HL-60/S4 (cell line): ENCODE measurements around the gene RNF31.

Experiments used
- in situ Hi-C: fragments of 300-500 bp; cut with MboI; formaldehyde crosslinking; loops from 2 replicates; pipeline ENCODE4 v1.14.3; 2022; ENCODE audit warnings: low sequenced_read_pairs

The RNF31 gene

GRCh38 chr14:24181371-24182077, 34.2 kb downstream of the RNF31 start:
- in situ Hi-C loops = no loop called here

- in situ Hi-C loops = no loop called here
Observed at GRCh38 chr14:24182110-24182882, 35.0 kb downstream of the RNF31 start.

DNA sequence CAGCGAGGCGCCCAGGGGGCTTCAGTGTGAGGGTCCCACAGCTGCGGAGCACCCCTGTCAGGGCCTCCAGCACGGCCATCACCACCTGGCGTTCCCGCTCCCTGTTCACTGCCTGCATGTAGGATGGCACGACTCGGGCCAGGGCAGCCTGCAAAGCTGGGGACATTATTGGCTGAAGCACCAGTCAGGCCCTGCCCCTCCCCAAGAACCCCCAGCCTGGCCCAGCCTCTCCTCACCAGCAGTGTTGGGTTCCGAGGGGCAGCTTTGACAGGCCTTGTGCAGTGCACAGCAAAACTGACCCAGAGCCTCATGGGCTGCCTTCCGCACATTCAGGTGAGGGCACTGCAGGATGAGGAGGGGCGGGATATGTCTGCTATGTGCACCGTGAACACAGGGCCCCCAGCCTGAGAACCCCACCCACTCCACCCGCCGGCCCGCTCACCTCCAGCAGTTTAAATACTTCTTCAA, 35.8 kb downstream of the RNF31 start:
- in situ Hi-C loops = no loop called here

- in situ Hi-C loops = no loop called here
Observed at GRCh38 chr14:24184104-24184970, 37.0 kb downstream of the RNF31 start.

- in situ Hi-C loops = no loop called here
Observed at GRCh38 chr14:24185026-24185425, 37.7 kb downstream of the RNF31 start.

DNA sequence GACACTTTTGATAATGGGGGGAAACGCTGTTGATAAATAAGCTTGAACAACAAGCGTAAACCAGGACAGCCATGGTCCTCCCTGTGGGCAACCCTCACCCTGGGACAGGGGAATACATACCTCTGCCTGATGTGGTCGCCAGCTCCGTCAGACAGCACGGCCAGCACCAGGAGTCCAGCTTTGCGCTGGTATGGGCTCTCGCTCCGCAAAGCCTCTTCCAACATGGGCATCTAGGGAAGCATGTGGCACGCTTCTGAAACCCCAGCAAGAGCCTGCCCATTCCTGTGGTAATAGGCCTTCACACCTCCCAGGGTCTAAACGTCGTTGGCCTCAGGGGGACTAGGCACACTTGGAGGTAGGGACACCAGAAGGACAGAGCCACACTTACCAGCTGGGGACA, 38.4 kb downstream of the RNF31 start:
- in situ Hi-C loops = no loop called here

DNA sequence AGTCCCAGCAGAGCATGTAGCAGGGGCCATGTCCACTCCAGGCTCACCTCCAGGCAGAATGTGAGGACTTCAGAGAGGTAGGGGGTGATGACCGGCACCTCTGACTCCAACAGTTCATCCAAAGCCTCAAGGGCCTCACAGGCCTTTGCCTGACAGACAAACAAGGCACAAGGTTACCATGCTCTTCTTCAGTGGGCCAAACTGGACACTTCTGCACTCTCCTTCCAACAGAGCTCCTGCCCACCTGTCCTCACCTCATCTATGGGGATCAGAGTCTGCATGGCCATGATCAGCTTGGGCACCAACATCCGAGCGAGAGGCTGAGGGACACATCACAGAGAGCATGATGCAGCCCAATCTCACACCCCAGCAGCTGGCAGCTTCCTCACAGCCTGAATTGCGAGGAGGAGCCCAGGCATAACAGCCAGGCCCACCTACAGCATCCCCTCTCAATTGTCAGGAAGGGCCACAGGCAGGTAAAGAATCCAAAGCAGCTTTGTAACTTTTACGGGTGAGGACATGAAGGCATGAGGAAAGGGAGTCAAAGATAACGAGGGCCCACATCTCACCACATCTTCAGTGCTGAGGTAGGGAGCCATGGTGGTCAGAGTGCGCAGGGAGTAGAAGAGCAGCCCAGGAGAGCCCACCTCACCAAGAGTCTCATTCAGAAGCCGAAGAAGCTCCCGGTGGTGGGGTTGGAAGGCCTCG, 39.7 kb downstream of the RNF31 start:
- in situ Hi-C loops = no loop called here

DNA sequence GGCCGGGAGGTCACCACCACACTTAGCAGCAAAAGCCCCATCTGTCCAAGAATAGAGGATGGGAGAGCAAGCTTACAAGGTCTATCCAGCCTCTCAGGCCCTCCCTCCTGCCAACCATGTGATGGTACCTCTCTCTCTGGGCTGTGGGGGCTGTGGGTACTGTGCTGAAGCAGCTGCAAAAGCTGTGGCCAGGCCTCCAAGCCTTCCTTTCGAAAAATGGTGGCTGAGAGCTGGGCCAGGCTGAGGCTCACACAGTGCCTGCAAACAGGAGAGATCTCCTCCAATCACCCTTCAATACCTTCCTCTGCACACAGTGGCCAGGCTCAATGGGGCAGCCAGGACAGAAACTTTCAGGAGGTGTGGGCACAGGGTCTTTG, 40.2 kb downstream of the RNF31 start:
- in situ Hi-C loops = no loop called here

DNA sequence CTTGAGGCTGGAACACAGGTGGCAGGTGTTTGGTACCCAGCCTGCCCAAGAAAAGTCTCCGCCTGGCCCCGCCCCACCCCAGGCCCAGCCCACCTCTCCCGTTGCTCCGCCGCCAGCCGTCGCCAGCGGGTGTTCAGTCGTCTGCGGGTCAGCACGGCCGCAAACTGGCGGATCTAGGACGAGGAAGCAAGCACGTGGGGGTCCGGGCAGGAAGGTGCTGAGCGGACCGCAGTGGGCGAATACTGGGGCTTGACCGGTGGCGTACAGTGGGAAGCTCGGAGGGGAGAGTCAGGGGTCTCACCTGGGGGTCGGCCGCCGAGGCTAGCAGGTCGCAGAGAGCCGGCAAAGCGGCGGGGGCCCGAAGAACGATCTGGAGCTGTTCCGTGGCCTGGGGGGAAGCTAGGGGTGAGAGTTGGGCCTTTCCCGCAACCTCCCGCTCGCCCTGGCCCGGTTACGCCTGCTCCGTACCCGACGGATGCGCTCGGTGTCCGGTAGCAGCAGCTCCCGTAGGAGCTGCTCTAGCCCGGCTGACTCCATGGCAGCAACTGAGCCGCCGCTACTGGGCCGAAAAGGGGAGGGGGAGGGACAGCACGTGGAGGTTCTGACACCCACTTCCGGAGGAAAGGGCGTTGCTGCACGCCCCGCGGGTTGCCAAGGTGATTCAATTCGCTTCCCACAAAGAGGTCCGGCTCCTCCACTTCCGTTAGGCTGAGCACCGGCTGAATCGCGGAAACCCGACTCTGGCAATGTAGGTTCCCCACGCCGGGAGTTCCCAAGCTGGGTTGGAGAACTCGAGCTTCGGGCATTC, 41.2 kb downstream of the RNF31 start, which contains the start of gene IPO4:
TSS of gene IPO4 (minus strand) at position 566 of the 808 bp plus-strand sequence. CDS start at position 537, 29 bp downstream.
- in situ Hi-C loops = no loop called here

DNA sequence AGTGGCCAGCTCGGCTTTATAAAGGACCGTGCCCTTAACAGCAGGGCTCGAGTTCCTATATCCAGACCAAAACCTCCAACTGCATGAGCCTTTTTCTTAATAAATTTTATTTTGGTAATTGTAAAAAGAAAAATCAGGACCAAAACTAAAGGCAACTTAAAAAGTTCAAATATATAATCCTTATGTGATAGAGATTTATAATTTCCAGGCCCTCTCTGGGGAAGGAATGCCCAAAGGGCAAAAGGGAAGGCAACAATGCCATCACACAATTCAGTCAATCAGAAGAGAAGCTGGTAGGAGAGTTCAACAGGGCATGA, 41.7 kb downstream of the RNF31 start:
- in situ Hi-C loops = no loop called here

DNA sequence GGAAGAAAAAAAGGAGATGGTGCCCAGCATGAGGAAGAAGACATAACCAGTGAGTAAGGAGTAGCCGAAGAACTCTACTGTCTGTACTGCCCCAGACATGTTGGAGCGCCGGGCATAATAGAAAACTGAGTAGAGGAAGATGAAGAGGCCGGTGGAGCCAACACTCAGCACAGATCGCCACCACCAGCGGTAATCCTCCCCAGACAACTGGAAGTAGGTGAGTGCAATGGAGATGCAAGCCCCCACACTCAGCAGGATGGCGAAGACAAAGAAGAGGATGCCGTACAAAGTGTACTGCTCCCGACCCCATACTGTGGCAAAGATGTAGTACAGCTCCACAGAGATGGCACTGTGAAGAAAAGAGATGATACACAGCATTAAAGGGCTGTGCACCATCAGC, 42.2 kb downstream of the RNF31 start:
- in situ Hi-C loops = no loop called here

DNA sequence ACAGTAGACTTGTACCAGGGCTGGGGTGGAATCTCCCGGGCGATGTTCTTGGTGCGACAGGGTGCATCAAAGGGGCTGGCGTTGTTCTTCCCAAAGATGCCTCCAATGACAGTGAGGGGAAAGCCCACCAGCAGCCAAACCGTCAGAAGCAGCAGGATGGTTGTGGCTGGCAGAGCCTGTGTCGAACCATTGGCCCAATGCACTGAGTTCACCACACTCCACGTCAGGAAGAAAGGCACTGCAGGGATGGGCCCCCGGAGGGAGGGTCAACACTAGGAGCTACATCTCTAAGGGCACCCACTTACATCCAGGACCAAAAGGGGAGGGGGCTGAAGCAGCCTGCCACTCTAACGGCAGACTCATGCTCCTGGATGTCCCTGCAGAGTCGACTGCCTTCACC, 43.1 kb downstream of the RNF31 start:
- in situ Hi-C loops = no loop called here

GRCh38 chr14:24192933-24193332, 45.6 kb downstream of the RNF31 start:
- in situ Hi-C loops = no loop called here

DNA sequence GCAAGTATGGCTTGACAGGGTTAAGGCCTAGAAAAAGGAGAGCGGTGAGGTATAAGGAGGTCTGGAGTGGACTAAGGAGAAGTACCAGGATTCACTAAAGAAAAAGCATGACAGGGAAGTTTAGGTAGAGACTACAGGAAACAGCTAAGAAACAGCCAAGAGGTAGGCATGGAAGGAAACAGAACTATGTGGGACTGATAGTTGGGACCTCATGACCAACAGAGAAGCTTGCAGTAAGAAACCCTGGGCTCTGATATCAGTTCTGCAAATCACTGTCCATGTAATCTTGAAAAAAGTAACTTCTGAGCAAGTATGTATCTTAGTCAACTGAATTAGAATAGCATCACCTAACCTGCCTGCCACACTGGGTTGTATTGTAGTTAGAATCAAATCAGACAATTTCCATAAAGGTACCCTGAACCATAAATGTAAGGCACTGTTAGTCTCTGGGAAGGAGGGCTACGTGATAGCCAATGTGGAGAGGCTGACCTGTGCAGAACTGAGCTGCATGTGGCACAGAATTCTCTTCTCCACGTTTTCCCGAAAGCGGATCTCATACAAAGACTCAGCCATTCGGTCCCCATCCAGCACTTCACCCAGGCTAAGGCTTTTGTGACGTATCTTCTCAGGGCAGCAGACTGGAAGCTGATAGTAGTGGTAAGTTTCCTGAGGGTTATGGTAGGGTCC, 47.0 kb downstream of the RNF31 start:
- in situ Hi-C loops = no loop called here

GRCh38 chr14:24194873-24195185, 47.5 kb downstream of the RNF31 start:
- in situ Hi-C loops = no loop called here

- in situ Hi-C loops = no loop called here
Observed at GRCh38 chr14:24195186-24196070, 48.1 kb downstream of the RNF31 start, which contains the start of gene TM9SF1. Gene TM9SF1 (minus strand): TSS chr14:24195441. CDS start chr14:24195019, 422 bp downstream.

- in situ Hi-C loops = no loop called here
Observed at GRCh38 chr14:24196071-24197055, 49.1 kb downstream of the RNF31 start.
